Transverse colon (tissue), 4 donors: Measurements from ENCODE around the gene BTG2.

Experiments used
- EP300 ChIP-seq: sonication (generic); formaldehyde crosslinking; IDR thresholded peaks from one replicate; pipeline ENCODE4 v1.6.1; 2017; ENCODE audit warnings: antibody characterized with exemption, low read depth
- POLR2A ChIP-seq: fragments of 450-650 bp; IDR thresholded peaks from one replicate; pipeline ENCODE4 v1.6.1; 2016; ENCODE audit warnings: antibody characterized with exemption, mild to moderate bottlenecking, moderate library complexity
- POLR2AphosphoS5 ChIP-seq, 3 donors: sonication (generic); formaldehyde crosslinking; IDR thresholded peaks; one replicate each; pipeline ENCODE4 v1.6.1; 2016; ENCODE audit warnings: antibody characterized with exemption in 3 of 3
- TF ChIP-seq, protein P1 (sequence below), 5 experiments: fragments of 200-600 bp in 3 of 5; fragments of 450-650 bp in 2 of 5; sonication (generic) in 3 of 5; IDR thresholded peaks; 1 replicate in 2 of 5; 2 replicates in 3 of 5; pipeline ENCODE4 v1.5.1; 2016 to 2017; ENCODE audit warnings: antibody characterized with exemption in 5 of 5, inconsistent platforms in 3 of 5, mild to moderate bottlenecking in 2 of 5, moderate library complexity in 1 of 5

DNA sequence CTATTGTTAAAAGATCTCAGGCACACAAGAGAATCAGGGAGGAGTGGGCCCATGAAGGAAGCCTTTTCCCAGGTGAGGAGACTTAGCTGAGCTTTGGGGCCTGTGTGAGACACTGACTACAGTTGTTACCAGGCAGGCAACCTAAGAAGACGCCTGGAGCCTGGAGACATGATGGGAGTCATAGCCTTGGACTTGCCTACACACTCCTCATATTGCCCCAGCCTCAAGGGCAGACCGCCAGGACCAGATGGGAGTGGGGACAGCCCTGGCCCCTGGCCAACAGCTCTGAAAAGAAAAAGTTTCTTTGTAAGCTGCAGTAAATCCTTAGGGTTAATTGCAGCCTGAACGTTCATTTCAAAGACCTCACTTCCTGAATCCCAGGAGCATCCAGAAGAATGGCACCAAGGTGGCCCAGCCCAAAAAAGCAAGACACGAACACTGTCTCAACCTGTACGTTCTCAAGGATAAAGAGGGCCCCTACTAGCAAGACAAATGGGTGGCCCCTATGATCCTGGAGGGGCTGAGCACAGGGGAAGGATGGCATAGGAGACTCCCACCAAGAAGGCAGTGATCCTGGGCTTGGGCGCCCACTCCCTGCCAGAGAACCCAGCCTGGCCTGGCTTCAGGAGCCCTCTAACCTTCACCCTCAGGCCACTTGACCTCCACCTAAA lies 33.2 kb upstream of the BTG2 start:
- TF ChIP-seq, protein P1, sequence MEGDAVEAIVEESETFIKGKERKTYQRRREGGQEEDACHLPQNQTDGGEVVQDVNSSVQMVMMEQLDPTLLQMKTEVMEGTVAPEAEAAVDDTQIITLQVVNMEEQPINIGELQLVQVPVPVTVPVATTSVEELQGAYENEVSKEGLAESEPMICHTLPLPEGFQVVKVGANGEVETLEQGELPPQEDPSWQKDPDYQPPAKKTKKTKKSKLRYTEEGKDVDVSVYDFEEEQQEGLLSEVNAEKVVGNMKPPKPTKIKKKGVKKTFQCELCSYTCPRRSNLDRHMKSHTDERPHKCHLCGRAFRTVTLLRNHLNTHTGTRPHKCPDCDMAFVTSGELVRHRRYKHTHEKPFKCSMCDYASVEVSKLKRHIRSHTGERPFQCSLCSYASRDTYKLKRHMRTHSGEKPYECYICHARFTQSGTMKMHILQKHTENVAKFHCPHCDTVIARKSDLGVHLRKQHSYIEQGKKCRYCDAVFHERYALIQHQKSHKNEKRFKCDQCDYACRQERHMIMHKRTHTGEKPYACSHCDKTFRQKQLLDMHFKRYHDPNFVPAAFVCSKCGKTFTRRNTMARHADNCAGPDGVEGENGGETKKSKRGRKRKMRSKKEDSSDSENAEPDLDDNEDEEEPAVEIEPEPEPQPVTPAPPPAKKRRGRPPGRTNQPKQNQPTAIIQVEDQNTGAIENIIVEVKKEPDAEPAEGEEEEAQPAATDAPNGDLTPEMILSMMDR (IDR thresholded peaks at IDR 0.05) = no peak
- no peak for TF ChIP-seq POLR2A
- TF ChIP-seq EP300 = no peak
- TF ChIP-seq POLR2AphosphoS5 (IDR thresholded peaks at IDR 0.05) = no peak
